Panc1 (cell line): Measurements from ENCODE around the gene DVL1. TPM values are rescaled to one million over a fixed set of nuclear protein-coding genes. Genes with fewer than 3 reads are reported as not detected.

Source experiments
- ATAC-seq: fragments of 200-7000 bp; cut with Tn5 transposase; 2 replicates; pipeline ENCODE4 v1.9.1; 2020; ENCODE audit warnings: mild to moderate bottlenecking, moderate library complexity
- BruUV-seq: library from RNA; stranded (reverse); fragments of 400-500 nt; replicated peaks from 2 replicates; lab custom pipeline; 2021; lab: Mats Ljungman, UMichigan
- CTCF ChIA-PET: fragments of 300-600 bp; sonication (Branson Sonifier 250); formaldehyde crosslinking; loops from one replicate; lab custom pipeline; 2022; ENCODE audit warnings: antibody characterized with exemption; lab: Charles Lee
- POLR2A ChIA-PET: fragments of 300-600 bp; sonication (Branson Sonifier 250); formaldehyde crosslinking; loops from one replicate; lab custom pipeline; 2022; ENCODE audit warnings: antibody characterized with exemption; lab: Charles Lee
- DNase-seq: peaks from one replicate; pipeline ENCODE4 v3.0.0-alpha.2; 2010; ENCODE audit warnings: low read depth, low spot score
- H3K27ac ChIP-seq: 2 replicates; pipeline ENCODE4 v1.5.1; 2011; ENCODE audit warnings: mild to moderate bottlenecking, low read length, inconsistent platforms
- H3K27me3 ChIP-seq: fragments of 200-500 bp; sonication (Bioruptor generic); 2 replicates; pipeline ENCODE4 v1.6.0; 2014; ENCODE audit warnings: low read length, inconsistent platforms; ENCODE audit not compliant: control insufficient read depth, insufficient read depth
- H3K36me3 ChIP-seq: fragments of 200-500 bp; sonication (Bioruptor generic); 2 replicates; pipeline ENCODE4 v1.5.1; 2014; ENCODE audit warnings: inconsistent platforms, mild to moderate bottlenecking, low read length, moderate library complexity; ENCODE audit not compliant: control insufficient read depth, insufficient read depth
- H3K4me1 ChIP-seq: 2 replicates; pipeline ENCODE4 v1.5.1; 2011; ENCODE audit warnings: inconsistent platforms, mild to moderate bottlenecking, low read length, moderate library complexity; ENCODE audit not compliant: control insufficient read depth, insufficient read depth
- H3K4me3 ChIP-seq, 2 experiments: 2 replicates each; pipeline ENCODE4 v1.5.1; 2011 to 2012; ENCODE audit warnings: low read depth in 2 of 2, low read length in 2 of 2, mild to moderate bottlenecking in 2 of 2, inconsistent platforms in 1 of 2, moderate library complexity in 1 of 2
- H3K9me3 ChIP-seq: fragments of 200-500 bp; sonication (Bioruptor generic); 2 replicates; pipeline ENCODE4 v1.5.1; 2014; ENCODE audit warnings: low read depth, mild to moderate bottlenecking, inconsistent platforms, low read length, moderate library complexity; ENCODE audit not compliant: control insufficient read depth, insufficient read depth
- CTCF ChIP-seq: fragments of 450-650 bp; IDR thresholded peaks from 2 replicates; pipeline ENCODE4 v1.5.1; 2017; ENCODE audit warnings: mild to moderate bottlenecking
- POLR2AphosphoS5 ChIP-seq: IDR thresholded peaks from 2 replicates; pipeline ENCODE4 v1.6.1; 2012; ENCODE audit warnings: mild to moderate bottlenecking, low read depth, low read length, moderate library complexity
- REST ChIP-seq, 2 experiments: IDR thresholded peaks; 2 replicates each; pipeline ENCODE4 v1.6.1; 2011 to 2012; ENCODE audit warnings: low read depth in 2 of 2, control low read depth in 1 of 2, low read length in 1 of 2, mild to moderate bottlenecking in 1 of 2, moderate library complexity in 1 of 2; ENCODE audit not compliant: insufficient read depth in 1 of 2
- SIN3A ChIP-seq: IDR thresholded peaks from 2 replicates; pipeline ENCODE4 v1.6.1; 2012; ENCODE audit warnings: low read depth, mild to moderate bottlenecking, low read length, moderate library complexity, borderline replicate concordance; ENCODE audit not compliant: insufficient read depth
- TCF7L2 ChIP-seq: IDR thresholded peaks from 2 replicates; pipeline ENCODE4 v1.6.1; 2011; ENCODE audit warnings: mild to moderate bottlenecking, low read depth, low read length, inconsistent platforms
- in situ Hi-C: cut with HindIII; loops from 2 replicates; pipeline ENCODE4 v1.10.0; 2016; ENCODE audit warnings: low sequenced_read_pairs, low pct_unique_long_range_greater_than_20kb
- intact Hi-C: fragments of 100-400 bp; cut with micrococcal nuclease; formaldehyde crosslinking; loops from one replicate; pipeline ENCODE4 v1.10.0; 2022; ENCODE audit not compliant: unreplicated experiment
- total RNA-seq: library from RNA; stranded (reverse); gene quantifications from one replicate; pipeline ENCODE4 v1.2.1, GENCODE V29; 2021; ENCODE audit not compliant: unreplicated experiment

DVL1 gene
- total RNA-seq, 1 experiment from 2014 or later, result 144 TPM

GRCh38 chr1:1397839-1398523 is 48.8 kb upstream of the DVL1 start:
- BruUV-seq, result TSS peak; percentile 68
- peaks cover 37% of the 10 kb centered on the region for H3K4me1 ChIP-seq
- TF ChIP-seq SIN3A, result no peak
- no peak for TF ChIP-seq CTCF
- no peak for TF ChIP-seq POLR2AphosphoS5
- no peak for TF ChIP-seq REST (IDR thresholded peaks at IDR 0.05; ENCODE audit: insufficient read depth in 1 of 2, low read depth in 2 of 2, low read length in 1 of 2)
- TF ChIP-seq TCF7L2, result no peak
- no peaks in the 10 kb centered on the region for H3K9me3 ChIP-seq
- peaks cover 7% of the 10 kb centered on the region for H3K36me3 ChIP-seq
- ATAC-seq, result no peak
- CTCF ChIA-PET, result no interaction called here
- peak overlapping the region; percentile 93 to 100 for H3K4me3 ChIP-seq
- POLR2A ChIA-PET, result no interaction called here
- intact Hi-C loops, result no loop called here
- peak overlapping the region; percentile 95 for H3K27ac ChIP-seq
- in situ Hi-C loops, result no loop called here
- DNase-seq, result no peak
- H3K27me3 ChIP-seq, result no peaks in the 10 kb centered on the region

GRCh38 chr1:1395166-1395565 is 45.9 kb upstream of the DVL1 start:
- ChIA-PET CTCF (no interaction called here), POLR2A (no interaction called here)
- Histone ChIP-seq H3K9me3 (no peaks in the 10 kb centered on the region), H3K4me1 (peaks cover 10% of the 10 kb centered on the region), H3K36me3 (peaks cover 30% of the 10 kb centered on the region), H3K4me3 (no peak overlapping the region), H3K27me3 (no peaks in the 10 kb centered on the region), H3K27ac (no peak overlapping the region)
- in situ Hi-C loops (no loop called here), intact Hi-C loops (no loop called here)
- ATAC-seq, result no peak
- no peak for TF ChIP-seq REST (IDR thresholded peaks at IDR 0.05; ENCODE audit: insufficient read depth in 1 of 2, low read depth in 2 of 2, low read length in 1 of 2)
- no peak for TF ChIP-seq POLR2AphosphoS5
- no peak for TF ChIP-seq SIN3A
- TF ChIP-seq CTCF, result no peak
- TF ChIP-seq TCF7L2, result no peak
- BruUV-seq, result TSS peak; percentile 23
- no peak for DNase-seq
